DMS153 treated with DMSO at 0.1 percent for 48 hours (cell line): ENCODE data around the gene SLC2A9.
A peak's percentile ranks its signal among the peaks of the same experiment; 100 is the strongest.
"Not testable (repeated sequence)": the region's sequence is repeated elsewhere in the genome, so short reads cannot be mapped to it uniquely, and the experiment has no call there.

ENCODE experiments used
- DNase-seq: peaks from one replicate; lab custom pipeline; 2025; ENCODE audit not compliant: unreplicated experiment; lab: John Stamatoyannopoulos, UW

SLC2A9 gene

GRCh38 chr4:9999956-10000561, 21.2 kb downstream of the SLC2A9 start:
- DNase-seq = no peak

- no peak for DNase-seq
These were observed 23.4 kb downstream of the SLC2A9 start for GRCh38 chr4:9997886-9998285.

- DNase-seq = no peak
These were observed 24.8 kb downstream of the SLC2A9 start for GRCh38 chr4:9996319-9997110.

GRCh38 chr4:9994246-9994847, 26.9 kb downstream of the SLC2A9 start:
- DNase-seq = no peak

GRCh38 chr4:9989918-9990635, 31.2 kb downstream of the SLC2A9 start:
- DNase-seq = no peak

- DNase-seq = no peak
These were observed 32.4 kb downstream of the SLC2A9 start for GRCh38 chr4:9988933-9989332.

- DNase-seq = no peak
These were observed 32.9 kb downstream of the SLC2A9 start for GRCh38 chr4:9988363-9988749.

GRCh38 chr4:9987749-9988362, 33.4 kb downstream of the SLC2A9 start:
- DNase-seq = no peak

GRCh38 chr4:9984621-9985020, 36.7 kb downstream of the SLC2A9 start:
- DNase-seq = no peak

- DNase-seq = no peak
These were observed 38.1 kb downstream of the SLC2A9 start for GRCh38 chr4:9983211-9983610.

GRCh38 chr4:9981899-9982298, 39.4 kb downstream of the SLC2A9 start:
- DNase-seq = not testable (repeated sequence)

- no peak for DNase-seq
These were observed 40.4 kb downstream of the SLC2A9 start for GRCh38 chr4:9980898-9981297.

GRCh38 chr4:9979101-9979701, 42.1 kb downstream of the SLC2A9 start:
- no peak for DNase-seq

- no peak for DNase-seq
These were observed 43.7 kb downstream of the SLC2A9 start for GRCh38 chr4:9977518-9978031.

GRCh38 chr4:9976781-9977180, 44.5 kb downstream of the SLC2A9 start:
- DNase-seq = no peak

GRCh38 chr4:9976293-9976692, 45.0 kb downstream of the SLC2A9 start:
- DNase-seq = no peak

- peak; percentile 11 for DNase-seq
These were observed 49.6 kb downstream of the SLC2A9 start for GRCh38 chr4:9971711-9972110.

GRCh38 chr4:9970399-9971011, 50.8 kb downstream of the SLC2A9 start:
- DNase-seq = no peak

- no peak for DNase-seq
These were observed 51.5 kb downstream of the SLC2A9 start for GRCh38 chr4:9969526-9970398.
